Measurements from ENCODE around the gene ADGRD1.
"Not testable (repeated sequence)": the region's sequence is repeated elsewhere in the genome, so short reads cannot be mapped to it uniquely, and the experiment has no call there.

ADGRD1 gene

DNA sequence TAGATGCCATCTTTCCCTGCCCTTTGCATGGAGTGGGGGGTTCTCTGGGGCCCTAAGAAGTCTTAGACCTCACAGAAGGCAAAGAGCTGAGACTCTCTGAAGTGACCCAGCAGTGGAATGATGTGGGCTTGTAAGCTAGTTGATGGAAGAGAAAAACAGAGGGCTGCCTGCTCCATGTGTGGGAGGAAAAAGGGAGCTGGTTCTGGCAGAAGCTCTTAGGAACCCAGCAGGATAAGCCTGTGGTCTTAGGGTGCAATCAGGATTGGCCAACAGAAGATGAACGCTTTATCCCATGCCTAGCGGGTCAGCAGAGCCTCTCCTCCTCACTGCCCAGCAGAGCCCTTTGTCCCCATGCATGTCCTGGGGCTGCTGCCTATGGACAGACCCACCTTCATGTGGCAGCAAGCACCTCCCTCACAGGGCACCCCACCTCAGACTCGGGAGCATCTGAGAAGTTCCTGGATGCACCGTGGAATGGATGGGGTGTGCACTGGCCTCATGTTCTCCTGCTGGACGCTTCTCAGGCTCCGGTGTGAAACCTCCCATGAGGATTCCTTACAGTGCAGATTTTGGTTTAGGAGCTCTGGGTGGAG lies 152.7 kb downstream of the ADGRD1 start:
- DNase-seq, result no peak

DNA sequence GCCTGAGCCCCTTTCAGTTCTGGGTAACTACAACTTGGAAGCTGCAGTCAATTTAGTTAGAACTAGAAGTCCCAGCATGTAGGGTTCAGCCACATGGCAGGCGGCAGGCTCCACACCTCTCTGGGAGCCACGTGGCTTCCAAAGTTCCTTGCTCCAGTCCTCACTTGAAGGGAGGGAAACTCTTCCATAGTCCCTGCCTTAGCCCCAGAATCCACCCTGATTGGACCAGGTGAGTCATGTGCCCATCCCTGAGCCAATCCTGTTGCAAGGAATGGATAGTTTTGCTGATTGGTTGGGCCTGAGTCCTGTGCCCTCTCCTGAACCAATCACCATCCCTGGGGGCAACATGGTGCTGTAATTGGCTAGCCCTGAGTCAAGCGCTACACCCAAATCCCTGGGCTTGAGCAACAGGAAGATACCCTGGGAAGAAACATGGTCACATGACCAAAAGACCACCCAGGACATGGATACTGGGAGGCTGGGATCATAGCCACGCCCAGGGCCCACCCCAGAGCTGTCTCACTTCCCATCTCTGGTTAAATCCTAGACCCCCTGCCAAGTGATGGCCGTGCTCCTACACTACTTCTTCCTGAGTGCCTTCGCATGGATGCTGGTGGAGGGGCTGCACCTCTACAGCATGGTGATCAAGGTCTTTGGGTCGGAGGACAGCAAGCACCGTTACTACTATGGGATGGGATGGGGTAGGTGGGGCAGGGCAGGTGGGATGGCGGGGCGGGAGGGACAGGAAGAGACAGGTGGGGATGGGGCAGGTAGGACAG lies 154.7 kb downstream of the ADGRD1 start:
- no peak for DNase-seq

- no peak for DNase-seq
Measured at GRCh38 chr12:131111446-131111845, 157.7 kb downstream of the ADGRD1 start.

DNA sequence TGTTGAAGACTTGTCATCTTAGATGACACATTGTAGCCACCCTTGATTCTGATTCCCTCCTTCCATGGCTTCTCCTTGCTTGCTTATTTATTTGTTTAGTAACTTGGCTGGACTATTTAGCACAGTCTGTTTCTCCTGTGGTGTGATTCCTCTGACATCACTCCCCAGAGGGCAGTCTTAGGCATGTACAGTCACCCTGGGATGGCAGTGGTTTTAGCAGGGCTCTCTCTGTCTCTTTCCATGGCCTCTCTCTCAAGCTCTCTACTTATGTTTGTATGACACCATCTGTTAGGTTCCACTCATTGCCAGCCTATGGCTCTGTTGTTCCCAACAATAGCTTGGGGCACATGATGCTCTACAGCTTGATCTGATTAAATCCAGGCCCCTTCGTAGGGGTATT lies 158.3 kb downstream of the ADGRD1 start:
- no peak for DNase-seq

DNA sequence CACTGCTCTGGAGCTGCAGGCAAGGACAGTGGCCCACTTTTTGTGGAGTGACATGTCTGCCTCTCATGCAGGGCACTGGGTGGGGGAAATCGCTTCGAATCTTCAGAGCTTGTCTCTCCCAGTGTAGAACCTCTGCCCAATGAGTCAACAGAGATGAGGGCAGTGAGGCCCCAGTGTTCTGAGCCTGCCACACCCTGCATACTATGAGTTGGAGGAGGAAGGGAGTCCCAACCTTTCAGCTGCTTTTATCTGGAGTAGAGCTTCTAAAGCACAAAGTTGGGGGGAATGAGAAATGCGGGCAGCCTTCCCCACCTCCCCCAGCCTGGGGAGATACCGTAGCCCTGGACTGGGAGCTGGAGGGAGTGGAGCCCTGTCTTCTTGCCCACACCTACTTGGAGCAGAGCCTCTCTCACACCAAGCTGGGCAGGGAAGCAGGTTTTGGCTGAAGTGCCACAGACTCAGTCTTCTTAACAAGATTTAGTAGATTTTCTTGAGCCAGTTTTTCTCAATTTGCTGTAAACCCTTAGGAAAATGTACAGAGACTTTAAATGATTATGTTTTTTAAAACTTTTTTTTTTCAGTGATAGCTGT lies 159.1 kb downstream of the ADGRD1 start:
- no peak for DNase-seq

DNA sequence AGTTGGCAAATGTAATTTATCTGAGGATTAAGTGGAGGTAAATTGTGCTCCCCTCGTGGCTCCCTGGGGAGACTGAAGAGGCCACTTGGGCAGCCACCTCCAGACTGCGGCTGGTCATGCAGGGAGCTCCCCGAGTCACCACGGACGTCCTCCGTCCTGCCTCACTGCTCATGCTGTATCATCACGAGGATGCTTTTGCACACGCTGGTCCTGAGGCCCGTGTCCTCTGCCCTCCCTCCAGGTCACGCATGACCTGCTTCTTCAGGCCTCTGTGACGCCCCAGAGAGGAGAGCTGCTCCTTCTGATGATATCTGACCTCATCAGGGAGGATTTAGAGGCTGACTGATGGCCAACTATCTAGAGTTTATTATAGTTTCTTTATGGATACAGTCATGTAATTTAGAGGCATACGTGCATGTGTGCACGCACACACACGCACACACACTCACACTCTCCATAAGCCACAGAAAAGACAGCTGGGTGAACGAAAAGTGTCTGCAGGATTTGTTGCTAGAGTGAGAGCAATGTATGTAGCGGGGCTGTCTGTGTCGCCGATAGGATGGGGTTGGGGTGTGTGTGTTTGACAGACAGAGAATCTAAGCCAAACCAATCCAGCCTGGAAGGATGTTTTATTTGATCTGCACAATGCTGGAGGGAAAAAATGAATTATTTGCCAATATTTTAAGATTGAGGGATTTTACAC lies 160.0 kb downstream of the ADGRD1 start:
- DNase-seq, result no peak

- no peak for DNase-seq
Measured at GRCh38 chr12:131114271-131114670, 160.6 kb downstream of the ADGRD1 start.

- no peak for DNase-seq
Measured at GRCh38 chr12:131114942-131115584, 161.4 kb downstream of the ADGRD1 start.

DNA sequence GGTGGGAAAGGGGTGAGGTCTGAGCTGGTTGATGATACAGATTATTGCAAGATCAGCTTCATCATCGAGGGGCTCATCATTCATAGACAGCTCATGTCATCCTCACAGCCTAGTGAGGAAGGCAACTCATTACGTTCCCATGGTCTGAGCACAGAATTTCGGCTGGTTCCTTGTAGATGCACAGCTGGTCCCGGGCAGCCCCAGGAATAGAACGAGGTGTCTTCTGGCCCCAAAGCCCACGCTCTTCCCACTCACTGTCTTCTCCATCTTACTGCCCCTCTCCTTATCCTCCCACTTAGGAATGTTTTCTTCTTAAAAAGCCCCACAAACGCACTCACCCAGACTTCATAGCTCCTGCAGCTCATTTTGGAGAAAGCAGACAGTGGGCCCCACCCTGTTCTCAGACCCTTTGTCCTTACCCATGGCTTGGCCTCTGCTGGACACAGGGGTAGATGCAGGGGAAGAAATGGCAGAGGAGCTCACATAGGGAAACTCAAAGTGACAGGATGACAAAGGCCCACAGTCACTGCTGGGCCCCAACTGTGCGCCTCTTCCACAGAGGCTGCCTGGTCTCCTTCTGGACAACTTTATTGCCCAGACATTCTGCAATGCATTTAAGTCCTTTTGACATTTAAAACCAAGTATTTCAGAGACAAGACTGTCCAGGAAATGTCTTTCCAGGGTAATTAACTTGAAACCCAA lies 162.2 kb downstream of the ADGRD1 start:
- no peak for DNase-seq

- peak; percentile 19 for DNase-seq
Measured at GRCh38 chr12:131116468-131117117, 162.9 kb downstream of the ADGRD1 start.

GRCh38 chr12:131117438-131118245 lies 163.9 kb downstream of the ADGRD1 start:
- no peak for DNase-seq

- no peak for DNase-seq
Measured at GRCh38 chr12:131118371-131118770, 164.7 kb downstream of the ADGRD1 start.

- not testable (repeated sequence) for DNase-seq
Measured at GRCh38 chr12:131119345-131119744, 165.6 kb downstream of the ADGRD1 start.

DNA sequence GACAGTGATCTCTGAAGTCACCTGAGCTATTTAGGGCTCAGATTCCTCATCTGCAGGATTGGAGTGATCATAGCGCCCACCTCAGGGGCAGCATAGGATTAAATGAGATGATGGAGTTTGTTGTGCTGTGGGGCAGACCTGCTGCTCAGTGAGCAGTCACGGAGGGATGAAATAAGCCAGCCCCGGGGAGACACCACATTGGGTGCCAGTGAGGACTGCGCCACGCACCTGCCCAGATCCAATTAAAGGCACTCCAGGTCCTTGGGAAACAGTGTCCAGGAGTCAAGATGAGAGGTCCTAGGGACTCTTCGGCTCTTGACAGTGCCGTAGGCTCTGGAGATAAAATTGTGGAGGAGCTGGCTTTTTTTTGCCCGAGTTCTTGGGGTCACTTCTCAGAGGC lies 166.2 kb downstream of the ADGRD1 start:
- DNase-seq, result no peak

- no peak for DNase-seq
Measured at GRCh38 chr12:131120831-131121271, 167.1 kb downstream of the ADGRD1 start.

DNA sequence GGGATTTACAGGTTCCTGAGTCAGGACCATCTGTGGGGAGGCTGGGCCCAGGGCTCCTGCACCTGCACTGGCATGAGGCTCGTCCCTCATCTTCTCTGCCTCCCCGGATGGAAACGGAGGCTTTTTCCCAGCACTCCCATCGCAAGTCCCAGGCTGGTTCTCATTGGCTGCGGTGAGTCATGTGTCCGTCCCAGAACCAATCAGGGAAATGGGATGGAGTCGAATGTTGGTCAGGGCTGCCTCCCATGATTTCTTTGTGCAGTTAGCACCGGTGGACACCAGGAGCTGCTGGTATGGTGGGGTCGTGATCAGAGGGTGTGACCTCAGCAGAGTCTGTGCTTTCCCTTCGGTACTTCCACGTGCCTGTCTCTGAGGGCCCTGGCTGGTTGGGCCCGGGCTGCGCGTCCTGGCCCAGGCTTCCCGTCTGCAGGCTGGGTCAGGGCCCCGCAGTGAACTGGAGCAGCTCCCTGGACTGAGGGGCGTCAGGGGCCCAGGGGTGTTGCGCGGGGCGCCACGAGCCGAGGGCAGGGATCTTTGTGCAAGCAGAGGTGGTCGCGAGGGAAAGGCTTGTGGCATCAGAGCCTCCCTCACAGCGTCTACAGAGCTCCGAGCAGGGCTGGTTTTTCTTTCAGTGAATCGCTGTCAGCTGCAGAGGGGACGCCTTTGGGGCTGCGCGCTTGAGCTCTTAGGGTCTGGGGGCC lies 168.1 kb downstream of the ADGRD1 start:
- no peak for DNase-seq

DNA sequence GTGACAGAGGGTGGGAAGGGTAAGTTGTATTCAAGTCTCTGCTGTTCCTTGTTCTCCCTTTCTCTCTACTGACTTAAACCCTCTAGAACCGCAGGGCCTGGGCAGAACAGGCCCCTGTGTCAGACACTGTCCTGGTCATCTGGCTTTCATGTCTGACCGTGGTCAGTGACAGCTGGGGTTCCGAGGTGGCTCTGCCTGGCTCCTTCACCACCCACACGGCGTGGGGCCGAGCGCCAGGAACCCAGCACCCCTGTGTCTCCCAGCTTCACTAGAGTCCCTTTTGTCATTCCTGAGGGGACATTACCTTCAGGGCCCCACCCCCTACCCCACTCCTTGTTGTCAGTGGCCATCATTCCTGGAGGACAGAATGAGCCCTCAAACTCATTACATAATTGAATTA lies 168.9 kb downstream of the ADGRD1 start:
- no peak for DNase-seq

- no peak for DNase-seq
Measured at GRCh38 chr12:131123817-131124216, 170.1 kb downstream of the ADGRD1 start.

DNA sequence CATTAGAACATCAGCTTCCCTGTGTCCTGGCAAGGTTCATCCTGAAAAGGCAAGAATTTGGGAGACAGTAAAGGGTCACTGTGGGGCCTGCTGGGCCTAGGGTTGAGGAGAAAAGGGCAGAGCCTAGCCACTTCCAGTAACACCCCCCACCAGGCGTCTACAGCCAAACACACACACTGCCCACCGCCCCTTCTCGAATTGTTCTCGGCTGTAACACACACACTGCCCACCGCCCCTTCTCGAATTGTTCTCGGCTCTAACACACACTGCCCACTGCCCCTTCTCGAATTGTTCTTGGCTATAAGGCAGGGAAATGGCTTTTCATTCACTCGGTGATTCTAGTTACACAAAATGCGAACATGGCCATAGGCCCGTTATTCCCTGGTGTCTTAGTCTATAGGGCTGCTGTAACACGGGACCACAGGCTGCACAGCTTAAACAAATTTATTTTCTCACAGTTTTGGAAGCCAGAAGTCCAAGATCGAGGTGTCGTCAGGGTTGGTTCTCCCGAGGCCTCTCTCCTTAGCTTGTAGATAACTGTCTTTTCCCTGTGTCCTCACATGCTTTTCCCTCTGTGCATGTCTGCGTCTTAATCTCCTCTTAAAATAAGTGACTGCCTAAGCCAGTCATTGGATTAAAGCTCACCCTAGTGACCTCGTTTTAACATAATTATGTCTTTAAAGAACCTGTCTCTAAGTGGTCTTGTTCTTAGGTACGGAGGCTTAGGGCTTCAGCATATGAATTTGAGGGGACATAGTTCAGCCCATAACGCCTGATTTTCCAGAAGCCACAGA lies 171.0 kb downstream of the ADGRD1 start:
- DNase-seq, result no peak

All from hematopoietic multipotent progenitor cell treated with erythropoietin and hydrocortisone succinate and interleukin-3 and kit ligand, for 8 days (in vitro differentiated cells).